CD4-positive, alpha-beta memory T cell (primary cell): ENCODE results near the gene ERC1. TPM values are rescaled to one million over a fixed set of nuclear protein-coding genes. Genes with fewer than 3 reads are reported as not detected.
"Not testable (repeated sequence)": the region's sequence is repeated elsewhere in the genome, so short reads cannot be mapped to it uniquely, and the experiment has no call there.

Experiments used
- CTCF ChIA-PET: fragments of 350-600 bp; sonication (Branson Sonifier 250); formaldehyde crosslinking; loops from one replicate; lab custom pipeline; 2021; ENCODE audit warnings: inconsistent platforms; ENCODE audit not compliant: partially characterized antibody; lab: Charles Lee
- POLR2A ChIA-PET: fragments of 350-600 bp; sonication (Branson Sonifier 250); formaldehyde crosslinking; loops from one replicate; lab custom pipeline; 2021; ENCODE audit not compliant: partially characterized antibody; lab: Charles Lee
- DNase-seq, 5 donors: peaks; one replicate each; pipeline versions ENCODE4 v3.0.0 to v3.0.0-alpha.2; 2020 to 2022; ENCODE audit warnings: mixed read lengths in 1 of 5
- H3K27ac ChIP-seq: one replicate; pipeline ENCODE4 v1.7.0; 2013; ENCODE audit warnings: low read depth, low read length
- H3K27me3 ChIP-seq: 2 replicates; pipeline ENCODE4 v1.7.0; 2013; ENCODE audit warnings: mild to moderate bottlenecking, low read length, moderate library complexity; ENCODE audit not compliant: insufficient read depth
- H3K36me3 ChIP-seq: 2 replicates; pipeline ENCODE4 v1.7.0; 2013; ENCODE audit warnings: mild to moderate bottlenecking, low read length, moderate library complexity; ENCODE audit not compliant: insufficient read depth
- H3K4me1 ChIP-seq: 2 replicates; pipeline ENCODE4 v1.7.0; 2013; ENCODE audit warnings: mild to moderate bottlenecking, low read length, moderate library complexity; ENCODE audit not compliant: insufficient read depth
- H3K4me3 ChIP-seq, 2 donors: one replicate each; pipeline ENCODE4 v1.7.0; 2013; ENCODE audit warnings: low read length in 2 of 2, mild to moderate bottlenecking in 1 of 2
- H3K9me3 ChIP-seq, 2 donors: one replicate each; pipeline ENCODE4 v1.7.0; 2013; ENCODE audit warnings: low read length in 2 of 2, control low read depth in 1 of 2; ENCODE audit not compliant: control insufficient read depth in 1 of 2
- H3K27ac Mint-ChIP-seq, 7 donors: one replicate each; pipeline ENCODE4 v1.8.0; 2020 to 2021; ENCODE audit warnings: mixed read lengths in 7 of 7, mild to moderate bottlenecking in 6 of 7, inconsistent platforms in 3 of 7, moderate library complexity in 3 of 7
- H3K27me3 Mint-ChIP-seq, 2 donors: one replicate each; pipeline ENCODE4 v1.8.0; 2020 to 2021; ENCODE audit warnings: mixed read lengths in 2 of 2
- H3K36me3 Mint-ChIP-seq, 2 donors: one replicate each; pipeline ENCODE4 v1.8.0; 2020 to 2021; ENCODE audit warnings: mixed read lengths in 2 of 2, inconsistent platforms in 1 of 2, mild to moderate bottlenecking in 1 of 2
- H3K4me1 Mint-ChIP-seq, 4 donors: one replicate each; pipeline ENCODE4 v1.8.0; 2020 to 2021; ENCODE audit warnings: mixed read lengths in 4 of 4, mild to moderate bottlenecking in 1 of 4
- H3K4me3 Mint-ChIP-seq, 8 donors: one replicate each; pipeline ENCODE4 v1.8.0; 2020 to 2021; ENCODE audit warnings: mixed read lengths in 8 of 8, mild to moderate bottlenecking in 7 of 8, moderate library complexity in 6 of 8, inconsistent platforms in 3 of 8
- H3K9me3 Mint-ChIP-seq, 8 donors: one replicate each; pipeline ENCODE4 v1.8.0; 2020 to 2021; ENCODE audit warnings: mixed read lengths in 8 of 8, mild to moderate bottlenecking in 5 of 8, inconsistent platforms in 3 of 8, moderate library complexity in 1 of 8
- intact Hi-C: fragments of 100-400 bp; cut with micrococcal nuclease; formaldehyde crosslinking; loops from one replicate; pipeline ENCODE4 v1.15.1; 2023
- polyA plus RNA-seq, 2 donors: library from polyadenylated mRNA; unstranded; fragments of 300-500 nt; fragmentation: Illumina TruSeq; gene quantifications; one replicate each; pipeline ENCODE4 v1.2.3, GENCODE V29; 2021
- total RNA-seq, 2 experiments: library from RNA; stranded (reverse); gene quantifications; one replicate each; pipeline ENCODE4 v1.2.3, GENCODE V29; 2021

Gene ERC1
- total and polyA plus RNA-seq, 4 experiments from 2014 or later, result 4.0 to 41.7 (median 28.7) TPM

GRCh38 chr12:1044199-1044598 lies 53.2 kb downstream of the ERC1 start:
- H3K27ac Mint-ChIP-seq, result peak overlapping the region in 1 of 7 donors; percentile 8
- Histone ChIP-seq H3K9me3 (no peaks in the 10 kb centered on the region), H3K4me3 (no peak overlapping the region), H3K27ac (no peak overlapping the region), H3K4me1 (no peaks in the 10 kb centered on the region), H3K27me3 (no peaks in the 10 kb centered on the region), H3K36me3 (no peaks in the 10 kb centered on the region)
- peaks cover 0 to 2% (median 0%) of the 10 kb centered on the region in 8 donors for H3K9me3 Mint-ChIP-seq
- H3K4me3 Mint-ChIP-seq, result no peak overlapping the region
- intact Hi-C loops, result no loop called here
- H3K4me1 Mint-ChIP-seq, result peaks cover 0 to 11% (median 7%) of the 10 kb centered on the region in 4 donors
- POLR2A ChIA-PET, result no interaction called here
- CTCF ChIA-PET, result no interaction called here
- H3K27me3 Mint-ChIP-seq, result no peaks in the 10 kb centered on the region
- DNase-seq, result no peak
- peaks cover 3 to 4% of the 10 kb centered on the region in 2 donors for H3K36me3 Mint-ChIP-seq

GRCh38 chr12:1044696-1045095 lies 53.7 kb downstream of the ERC1 start:
- no peaks in the 10 kb centered on the region for H3K9me3 ChIP-seq
- H3K27me3 ChIP-seq, result no peaks in the 10 kb centered on the region
- POLR2A ChIA-PET, result no interaction called here
- Mint-ChIP-seq H3K4me3 (no peak overlapping the region), H3K4me1 (peaks cover 0 to 11% (median 7%) of the 10 kb centered on the region in 4 donors), H3K36me3 (peaks cover 3 to 4% of the 10 kb centered on the region in 2 donors), H3K27ac (no peak overlapping the region), H3K27me3 (no peaks in the 10 kb centered on the region), H3K9me3 (peaks cover 0 to 2% (median 0%) of the 10 kb centered on the region in 8 donors)
- H3K36me3 ChIP-seq, result no peaks in the 10 kb centered on the region
- no peak overlapping the region for H3K4me3 ChIP-seq
- H3K27ac ChIP-seq, result no peak overlapping the region
- intact Hi-C loops, result no loop called here
- no peaks in the 10 kb centered on the region for H3K4me1 ChIP-seq
- CTCF ChIA-PET, result no interaction called here
- no peak for DNase-seq

GRCh38 chr12:1046727-1047126 lies 55.7 kb downstream of the ERC1 start:
- Mint-ChIP-seq H3K4me1 (peaks cover 0 to 11% (median 6%) of the 10 kb centered on the region in 4 donors), H3K36me3 (peaks cover 0 to 4% of the 10 kb centered on the region in 2 donors), H3K4me3 (no peak overlapping the region), H3K27ac (peak overlapping the region in 1 of 7 donors; percentile 31), H3K27me3 (no peaks in the 10 kb centered on the region), H3K9me3 (peaks cover 0 to 2% (median 0%) of the 10 kb centered on the region in 8 donors)
- Histone ChIP-seq H3K4me1 (no peaks in the 10 kb centered on the region), H3K4me3 (no peak overlapping the region), H3K9me3 (no peaks in the 10 kb centered on the region), H3K27ac (no peak overlapping the region), H3K36me3 (no peaks in the 10 kb centered on the region), H3K27me3 (no peaks in the 10 kb centered on the region)
- DNase-seq, result no peak
- CTCF ChIA-PET, result no interaction called here
- intact Hi-C loops, result no loop called here
- POLR2A ChIA-PET, result no interaction called here

- Mint-ChIP-seq H3K9me3 (peaks cover 0 to 2% (median 0%) of the 10 kb centered on the region in 8 donors), H3K27ac (peak overlapping the region in 1 of 7 donors; percentile 19), H3K27me3 (no peaks in the 10 kb centered on the region), H3K4me1 (peaks cover 0 to 11% (median 6%) of the 10 kb centered on the region in 4 donors), H3K36me3 (peaks cover 0 to 4% of the 10 kb centered on the region in 2 donors), H3K4me3 (no peak overlapping the region)
- intact Hi-C loops, result no loop called here
- Histone ChIP-seq H3K4me1 (no peaks in the 10 kb centered on the region), H3K27me3 (no peaks in the 10 kb centered on the region), H3K9me3 (no peaks in the 10 kb centered on the region), H3K27ac (no peak overlapping the region), H3K36me3 (no peaks in the 10 kb centered on the region), H3K4me3 (no peak overlapping the region)
- no peak for DNase-seq
- POLR2A ChIA-PET, result no interaction called here
- CTCF ChIA-PET, result no interaction called here
These were observed 57.1 kb downstream of the ERC1 start for GRCh38 chr12:1047898-1048660.

- DNase-seq, result no peak
- no peaks in the 10 kb centered on the region for H3K36me3 Mint-ChIP-seq
- peaks cover 0 to 14% (median 11%) of the 10 kb centered on the region in 4 donors for H3K4me1 Mint-ChIP-seq
- intact Hi-C loops, result no loop called here
- Histone ChIP-seq H3K27ac (no peak overlapping the region), H3K27me3 (no peaks in the 10 kb centered on the region), H3K4me1 (no peaks in the 10 kb centered on the region), H3K36me3 (no peaks in the 10 kb centered on the region), H3K4me3 (no peak overlapping the region), H3K9me3 (no peaks in the 10 kb centered on the region)
- CTCF ChIA-PET, result no interaction called here
- POLR2A ChIA-PET, result no interaction called here
- H3K4me3 Mint-ChIP-seq, result no peak overlapping the region
- peak overlapping the region in 3 of 7 donors; percentile 6 to 71 (median 11) for H3K27ac Mint-ChIP-seq
- no peaks in the 10 kb centered on the region for H3K27me3 Mint-ChIP-seq
- peaks cover 0 to 2% (median 0%) of the 10 kb centered on the region in 8 donors for H3K9me3 Mint-ChIP-seq
These were observed 59.2 kb downstream of the ERC1 start for GRCh38 chr12:1050059-1050707.

GRCh38 chr12:1051672-1052071 lies 60.6 kb downstream of the ERC1 start:
- H3K36me3 ChIP-seq, H3K9me3 Mint-ChIP-seq, POLR2A ChIA-PET, H3K4me1 ChIP-seq, H3K36me3 Mint-ChIP-seq, H3K27me3 Mint-ChIP-seq, H3K4me3 Mint-ChIP-seq, DNase-seq, H3K27ac ChIP-seq, intact Hi-C loops, H3K9me3 ChIP-seq, H3K4me3 ChIP-seq, H3K27me3 ChIP-seq, H3K27ac Mint-ChIP-seq: not testable (repeated sequence)
- H3K4me1 Mint-ChIP-seq, result peaks cover 0 to 12% (median 10%) of the 10 kb centered on the region in 4 donors
- CTCF ChIA-PET, result interaction anchor here (0.6 kb wide), 1 partner anchor 15 kb away, joined by 3 read pairs; no protein-coding TSS in a partner anchor

- ChIA-PET CTCF (interaction anchor here (1.4 kb wide), 1 partner anchor 15 kb away, joined by 3 read pairs; no protein-coding TSS in a partner anchor), POLR2A (no interaction called here)
- H3K27ac Mint-ChIP-seq, result peak overlapping the region in 3 of 7 donors; percentile 4 to 38 (median 15)
- no peak overlapping the region for H3K4me3 Mint-ChIP-seq
- H3K9me3 ChIP-seq, result no peaks in the 10 kb centered on the region
- H3K4me3 ChIP-seq, result no peak overlapping the region
- no peaks in the 10 kb centered on the region for H3K27me3 ChIP-seq
- DNase-seq, result no peak
- no peaks in the 10 kb centered on the region for H3K36me3 ChIP-seq
- no peaks in the 10 kb centered on the region for H3K27me3 Mint-ChIP-seq
- no peaks in the 10 kb centered on the region for H3K4me1 ChIP-seq
- intact Hi-C loops, result no loop called here
- no peak overlapping the region for H3K27ac ChIP-seq
- H3K9me3 Mint-ChIP-seq, result peaks cover 0 to 9% (median 4%) of the 10 kb centered on the region in 8 donors
- peaks cover 0 to 10% (median 7%) of the 10 kb centered on the region in 4 donors for H3K4me1 Mint-ChIP-seq
- peaks cover 8 to 12% of the 10 kb centered on the region in 2 donors for H3K36me3 Mint-ChIP-seq
These were observed 62.7 kb downstream of the ERC1 start for GRCh38 chr12:1053690-1054089.
